ENCODE results near the gene DHRS4. TPM values are rescaled to one million over a fixed set of nuclear protein-coding genes. Genes with fewer than 3 reads are reported as not detected.

DHRS4 gene
- total RNA-seq, 1 experiment from 2014 or later = 10.1 TPM

- CTCF ChIA-PET = no interaction called here
- Histone ChIP-seq H3K4me1 (ENCODE audit: insufficient read depth, low read length, poor library complexity, severe bottlenecking) (no peaks in the 10 kb centered on the region), H3K36me3 (ENCODE audit: insufficient read depth, low read length, poor library complexity, severe bottlenecking) (no peaks in the 10 kb centered on the region), H3K4me3 (ENCODE audit: low read depth, low read length, poor library complexity, severe bottlenecking) (no peak overlapping the region), H3K27me3 (replicated peaks; ENCODE audit: insufficient read depth, low read depth, low read length, poor library complexity) (no peaks in the 10 kb centered on the region), H3K27ac (ENCODE audit: low read depth, low read length, poor library complexity, severe bottlenecking) (no peak overlapping the region), H3K9me3 (ENCODE audit: low read depth, low read length, poor library complexity, severe bottlenecking) (no peaks in the 10 kb centered on the region)
- TF ChIP-seq EZH2 (IDR thresholded peaks at IDR 0.05; ENCODE audit: borderline replicate concordance, low read depth, low read length, poor library complexity, severe bottlenecking) = no peak
- TF ChIP-seq, protein P1, sequence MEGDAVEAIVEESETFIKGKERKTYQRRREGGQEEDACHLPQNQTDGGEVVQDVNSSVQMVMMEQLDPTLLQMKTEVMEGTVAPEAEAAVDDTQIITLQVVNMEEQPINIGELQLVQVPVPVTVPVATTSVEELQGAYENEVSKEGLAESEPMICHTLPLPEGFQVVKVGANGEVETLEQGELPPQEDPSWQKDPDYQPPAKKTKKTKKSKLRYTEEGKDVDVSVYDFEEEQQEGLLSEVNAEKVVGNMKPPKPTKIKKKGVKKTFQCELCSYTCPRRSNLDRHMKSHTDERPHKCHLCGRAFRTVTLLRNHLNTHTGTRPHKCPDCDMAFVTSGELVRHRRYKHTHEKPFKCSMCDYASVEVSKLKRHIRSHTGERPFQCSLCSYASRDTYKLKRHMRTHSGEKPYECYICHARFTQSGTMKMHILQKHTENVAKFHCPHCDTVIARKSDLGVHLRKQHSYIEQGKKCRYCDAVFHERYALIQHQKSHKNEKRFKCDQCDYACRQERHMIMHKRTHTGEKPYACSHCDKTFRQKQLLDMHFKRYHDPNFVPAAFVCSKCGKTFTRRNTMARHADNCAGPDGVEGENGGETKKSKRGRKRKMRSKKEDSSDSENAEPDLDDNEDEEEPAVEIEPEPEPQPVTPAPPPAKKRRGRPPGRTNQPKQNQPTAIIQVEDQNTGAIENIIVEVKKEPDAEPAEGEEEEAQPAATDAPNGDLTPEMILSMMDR (conservative IDR thresholded peaks at IDR 0.05; ENCODE audit: low read depth, low read length) = no peak
- no peak for DNase-seq (ENCODE audit: low spot score)
- POLR2A ChIA-PET (ENCODE audit: low non-redundant PET) = no interaction called here
- BruUV-seq (replicated peaks) = no TSS peak
- intact Hi-C loops (cut with micrococcal nuclease; ENCODE audit: unreplicated experiment) = no loop called here
Observed at GRCh38 chr14:23916446-23916845, 37.1 kb upstream of the DHRS4 start.

DNA sequence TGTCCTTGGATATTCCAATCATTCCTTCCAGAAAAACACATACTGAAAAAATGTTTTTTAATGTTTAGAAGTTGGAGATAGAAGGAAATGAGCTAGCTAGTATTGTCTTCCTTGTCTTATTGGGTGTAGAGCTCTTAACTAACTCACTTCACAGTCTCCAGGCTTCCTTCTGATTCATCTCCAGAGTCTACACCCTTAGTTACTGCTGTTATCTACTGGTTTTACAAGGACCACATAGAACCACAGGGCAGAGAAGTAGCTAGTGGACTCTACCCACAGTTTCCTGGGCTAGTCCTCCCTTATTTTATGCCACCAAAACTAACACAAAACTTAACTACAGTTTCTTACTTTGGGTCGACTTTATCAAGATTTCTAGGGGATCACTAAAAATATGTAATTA, 31.0 kb upstream of the DHRS4 start:
- CTCF ChIA-PET = no interaction called here
- no peak for DNase-seq (ENCODE audit: low spot score)
- intact Hi-C loops (cut with micrococcal nuclease; ENCODE audit: unreplicated experiment) = no loop called here
- Histone ChIP-seq H3K4me3 (ENCODE audit: low read depth, low read length, poor library complexity, severe bottlenecking) (no peak overlapping the region), H3K27ac (ENCODE audit: low read depth, low read length, poor library complexity, severe bottlenecking) (no peak overlapping the region), H3K4me1 (ENCODE audit: insufficient read depth, low read length, poor library complexity, severe bottlenecking) (no peaks in the 10 kb centered on the region), H3K9me3 (ENCODE audit: low read depth, low read length, poor library complexity, severe bottlenecking) (no peaks in the 10 kb centered on the region), H3K27me3 (replicated peaks; ENCODE audit: insufficient read depth, low read depth, low read length, poor library complexity) (no peaks in the 10 kb centered on the region), H3K36me3 (ENCODE audit: insufficient read depth, low read length, poor library complexity, severe bottlenecking) (no peaks in the 10 kb centered on the region)
- POLR2A ChIA-PET (ENCODE audit: low non-redundant PET) = no interaction called here
- BruUV-seq (replicated peaks) = no TSS peak
- TF ChIP-seq EZH2 (IDR thresholded peaks at IDR 0.05; ENCODE audit: borderline replicate concordance, low read depth, low read length, poor library complexity, severe bottlenecking) = no peak
- TF ChIP-seq, protein P1 (conservative IDR thresholded peaks at IDR 0.05; ENCODE audit: low read depth, low read length) = no peak

- ChIA-PET CTCF (no interaction called here), POLR2A (ENCODE audit: low non-redundant PET) (no interaction called here)
- H3K4me3 ChIP-seq (ENCODE audit: low read depth, low read length, poor library complexity, severe bottlenecking) = no peak overlapping the region
- DNase-seq (ENCODE audit: low spot score) = no peak
- TF ChIP-seq EZH2 (IDR thresholded peaks at IDR 0.05; ENCODE audit: borderline replicate concordance, low read depth, low read length, poor library complexity, severe bottlenecking) = no peak
- TF ChIP-seq, protein P1 (conservative IDR thresholded peaks at IDR 0.05; ENCODE audit: low read depth, low read length) = no peak
- H3K36me3 ChIP-seq (ENCODE audit: insufficient read depth, low read length, poor library complexity, severe bottlenecking) = no peaks in the 10 kb centered on the region
- BruUV-seq (replicated peaks) = no TSS peak
- peaks cover 7% of the 10 kb centered on the region for H3K4me1 ChIP-seq (ENCODE audit: insufficient read depth, low read length, poor library complexity, severe bottlenecking)
- intact Hi-C loops (cut with micrococcal nuclease; ENCODE audit: unreplicated experiment) = loop anchor here (5.0 kb wide), 1 partner anchor 293 kb away; no protein-coding TSS in a partner anchor
- no peaks in the 10 kb centered on the region for H3K27me3 ChIP-seq (replicated peaks; ENCODE audit: insufficient read depth, low read depth, low read length, poor library complexity)
- H3K9me3 ChIP-seq (ENCODE audit: low read depth, low read length, poor library complexity, severe bottlenecking) = no peaks in the 10 kb centered on the region
- H3K27ac ChIP-seq (ENCODE audit: low read depth, low read length, poor library complexity, severe bottlenecking) = no peak overlapping the region
Observed at GRCh38 chr14:23925523-23926075, 28.0 kb upstream of the DHRS4 start.

All from A673 (cell line).